Erythroblast (primary cell): Measurements from ENCODE around the gene LDLRAD4.

ENCODE experiments used
- GATA1 ChIP-seq: IDR thresholded peaks from 2 replicates; pipeline ENCODE4 v1.6.1; 2011; ENCODE audit warnings: low read depth, mild to moderate bottlenecking, control low read depth, low read length, moderate library complexity
- POLR2A ChIP-seq: IDR thresholded peaks from 2 replicates; pipeline ENCODE4 v1.6.1; 2011; ENCODE audit warnings: mild to moderate bottlenecking, low read length

DNA sequence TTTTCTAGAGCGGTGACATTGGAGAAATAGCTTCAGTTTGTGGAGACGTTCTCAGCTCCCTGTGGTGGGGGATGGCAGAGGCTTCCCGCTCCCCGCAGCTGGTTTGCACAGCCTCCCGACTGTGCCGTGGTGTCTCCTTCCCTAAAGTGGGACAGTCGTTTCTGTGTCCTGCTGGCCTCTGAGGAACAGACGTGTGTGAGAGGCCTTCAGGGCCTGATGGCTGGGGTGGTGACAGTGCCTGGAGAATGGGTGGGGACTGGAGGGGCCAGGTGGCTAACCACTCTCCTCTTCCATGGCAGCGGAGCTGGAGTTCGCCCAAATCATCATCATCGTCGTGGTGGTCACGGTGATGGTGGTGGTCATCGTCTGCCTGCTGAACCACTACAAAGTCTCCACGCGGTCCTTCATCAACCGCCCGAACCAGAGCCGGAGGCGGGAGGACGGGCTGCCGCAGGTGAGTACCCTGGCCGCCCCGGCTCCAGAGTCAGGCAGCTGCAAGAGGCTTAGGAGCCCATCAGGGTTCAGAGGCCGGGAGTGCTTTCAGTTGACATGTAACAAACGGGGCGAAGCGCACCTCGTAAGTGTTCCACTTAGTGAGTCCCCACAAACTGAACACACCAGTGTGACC is 402.4 kb downstream of the LDLRAD4 start:
- no peak for TF ChIP-seq POLR2A
- no peak for TF ChIP-seq GATA1
